HG03378 (cell line): ENCODE data around the gene ACACB.

Experiments used
- ATAC-seq: cut with Tn5 transposase; IDR thresholded peaks from one replicate; pipeline ENCODE4 v1.9.1; 2021; ENCODE audit warnings: mild to moderate bottlenecking, moderate library complexity; ENCODE audit not compliant: unreplicated experiment

Gene ACACB

DNA sequence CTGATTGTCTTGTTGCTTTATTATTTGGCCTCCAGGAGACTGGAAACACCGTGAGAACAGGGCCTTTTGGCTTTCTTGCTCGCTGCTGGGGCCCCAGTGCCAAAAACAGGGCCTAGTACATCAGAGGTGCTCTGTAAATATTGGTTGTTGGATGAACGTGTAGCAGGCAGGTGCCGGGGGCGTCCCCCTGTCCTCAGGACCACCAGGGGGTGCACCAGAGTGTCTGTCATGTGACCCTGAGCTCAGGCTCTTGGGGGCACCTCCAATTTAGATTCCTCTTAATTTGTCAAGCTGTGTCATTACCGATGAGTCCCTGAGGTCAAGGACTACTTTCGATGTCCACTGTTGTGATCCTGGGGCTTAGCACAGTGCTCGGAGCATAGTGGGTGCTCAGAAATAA, 87.1 kb downstream of the ACACB start:
- ATAC-seq, result no peak

DNA sequence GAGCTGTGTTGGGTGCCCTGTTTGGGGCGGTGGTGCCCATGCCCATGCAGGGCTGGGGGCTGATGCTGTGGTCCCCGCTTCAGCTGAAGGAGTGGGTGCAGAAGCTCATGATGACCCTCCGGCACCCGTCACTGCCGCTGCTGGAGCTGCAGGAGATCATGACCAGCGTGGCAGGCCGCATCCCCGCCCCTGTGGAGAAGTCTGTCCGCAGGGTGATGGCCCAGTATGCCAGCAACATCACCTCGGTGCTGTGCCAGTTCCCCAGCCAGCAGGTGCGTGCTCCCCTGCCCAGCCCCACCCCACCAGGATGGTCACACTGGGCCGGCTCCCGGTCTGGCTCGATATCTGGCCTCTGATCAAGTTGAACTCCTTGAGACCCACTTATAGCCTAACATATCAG, 92.7 kb downstream of the ACACB start:
- ATAC-seq, result no peak

DNA sequence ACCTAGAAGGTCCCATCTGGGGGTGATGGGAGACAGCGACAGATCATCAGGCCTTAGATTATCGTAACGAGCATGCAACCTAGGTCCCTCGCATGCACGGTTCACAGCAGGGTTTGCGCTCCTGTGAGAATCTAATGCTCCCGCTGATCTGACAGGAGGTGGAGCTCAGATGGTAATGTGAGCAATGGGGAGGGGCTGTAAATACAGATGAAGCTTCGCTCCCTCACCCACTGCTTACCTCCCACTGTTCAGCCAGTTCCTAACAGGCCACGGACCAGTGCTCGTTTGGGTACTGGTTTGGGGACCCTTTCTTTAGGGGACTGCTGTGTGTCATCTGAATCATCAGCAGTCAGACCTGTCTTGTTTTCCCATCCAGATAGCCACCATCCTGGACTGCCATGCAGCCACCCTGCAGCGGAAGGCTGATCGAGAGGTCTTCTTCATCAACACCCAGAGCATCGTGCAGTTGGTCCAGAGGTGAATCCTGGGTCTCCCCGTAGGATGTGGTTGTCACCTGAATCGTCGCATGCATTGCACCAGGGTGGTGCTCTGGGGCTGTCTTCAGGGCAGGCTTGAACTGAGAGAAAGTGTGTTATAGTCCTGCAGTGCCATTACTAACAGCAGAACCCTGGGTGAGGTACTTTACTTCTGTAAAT, 96.2 kb downstream of the ACACB start:
- ATAC-seq, result no peak

DNA sequence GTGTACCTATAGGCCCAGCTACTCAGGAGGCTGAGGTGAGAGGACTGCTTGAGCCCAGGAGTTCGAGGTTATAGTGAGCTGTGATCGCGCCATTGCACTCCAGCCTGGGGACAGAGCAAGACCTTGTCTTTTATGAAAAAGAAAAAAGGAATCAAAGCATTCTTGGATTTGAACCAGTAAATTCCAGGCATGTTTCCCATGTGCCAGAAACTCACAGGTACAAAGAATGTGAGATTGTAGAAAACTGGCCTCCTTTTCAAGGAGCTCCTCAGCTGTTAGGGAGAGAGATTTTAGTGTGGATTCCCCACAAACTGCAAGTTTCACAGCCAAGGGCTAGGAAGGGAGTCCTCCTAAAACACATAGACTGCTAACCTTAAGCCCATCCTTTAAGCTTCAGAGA, 97.7 kb downstream of the ACACB start:
- no peak for ATAC-seq

DNA sequence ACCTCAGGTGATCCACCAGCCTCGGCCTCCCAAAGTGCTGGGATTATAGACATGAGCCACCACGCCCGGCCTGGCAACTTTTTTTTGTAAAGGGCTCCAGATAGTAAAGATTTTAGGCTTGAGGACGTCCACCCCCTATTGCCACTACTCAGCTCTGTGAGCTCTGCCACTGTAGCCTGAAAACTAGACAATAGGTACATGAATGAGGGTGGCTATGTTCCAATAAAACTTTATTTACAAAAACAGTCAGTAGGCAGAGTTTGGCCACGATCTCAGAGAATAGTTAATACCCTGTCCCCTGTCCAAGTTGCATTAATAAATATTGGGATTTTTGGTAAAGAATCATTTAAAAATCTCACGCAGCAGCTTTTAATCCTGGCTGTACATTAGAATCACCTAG, 102.6 kb downstream of the ACACB start:
- no peak for ATAC-seq

DNA sequence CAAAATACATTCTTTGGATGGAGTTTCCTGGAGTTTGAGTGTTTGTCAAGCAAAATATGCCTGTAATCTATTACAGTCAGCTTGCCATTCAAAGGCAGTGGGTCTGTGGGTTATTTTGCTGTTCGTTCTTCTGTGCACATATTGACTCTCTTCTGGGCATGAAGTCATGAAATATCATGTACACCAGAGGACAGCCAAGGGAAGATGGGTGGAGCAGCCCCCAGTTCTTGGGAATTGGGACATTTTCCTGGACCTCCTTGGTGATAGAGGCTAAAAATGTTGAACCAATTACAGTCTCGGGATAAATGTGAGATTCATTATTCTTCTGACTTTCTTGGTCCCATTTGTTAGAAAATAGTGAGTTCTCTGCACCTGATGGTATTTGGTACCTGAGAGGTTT, 103.6 kb downstream of the ACACB start:
- no peak for ATAC-seq

DNA sequence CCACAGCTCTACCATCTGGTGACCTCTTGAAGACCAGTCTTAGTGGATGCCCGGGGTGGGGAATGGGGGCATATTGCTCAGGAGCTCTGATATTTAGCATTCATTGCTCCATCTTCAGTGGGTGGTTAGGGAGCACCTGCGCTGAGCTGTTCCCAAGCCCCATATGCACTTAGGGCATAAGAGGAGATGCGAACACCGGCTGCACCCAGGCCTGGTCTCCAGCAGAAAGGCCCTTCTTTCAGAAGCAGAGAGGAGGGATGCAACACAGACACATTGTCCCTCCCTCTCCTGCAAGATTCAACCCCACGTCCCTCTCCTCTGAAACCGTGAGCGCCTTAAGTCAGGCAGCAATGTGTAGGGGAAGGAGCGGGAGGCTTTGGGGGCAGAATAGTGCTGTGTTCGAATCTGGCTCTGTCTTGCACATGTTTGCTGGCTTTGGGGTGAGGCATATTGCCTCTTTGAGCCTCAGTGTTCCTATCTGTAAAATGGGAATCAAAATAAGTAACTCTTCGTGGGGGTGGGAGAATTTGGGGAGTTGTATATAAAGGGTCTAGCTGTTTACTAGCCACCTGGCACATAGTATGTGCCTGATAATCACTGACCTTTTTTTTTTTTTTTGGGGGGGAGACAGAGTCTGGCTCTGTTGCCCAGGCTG, 105.0 kb downstream of the ACACB start:
- no peak for ATAC-seq

DNA sequence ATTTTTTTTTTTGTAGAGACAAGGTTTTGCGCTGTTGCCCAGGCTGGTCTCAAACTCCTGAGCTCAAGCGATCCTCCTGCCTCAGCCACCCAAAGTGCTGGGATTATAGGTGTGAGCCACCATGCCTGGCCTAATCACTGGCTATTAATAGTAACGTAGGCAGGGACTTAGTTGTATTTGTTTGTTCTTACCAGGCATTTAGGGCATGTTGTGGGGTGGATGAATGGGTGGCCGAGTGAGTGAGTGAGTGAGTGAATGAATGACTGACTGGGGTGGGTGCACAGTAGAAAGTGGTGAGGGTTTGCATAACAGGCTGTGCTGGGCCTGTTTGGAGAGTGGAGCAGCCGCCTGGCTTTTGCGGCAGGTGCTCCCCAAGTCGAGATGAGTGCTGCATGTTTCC, 105.7 kb downstream of the ACACB start:
- no peak for ATAC-seq

DNA sequence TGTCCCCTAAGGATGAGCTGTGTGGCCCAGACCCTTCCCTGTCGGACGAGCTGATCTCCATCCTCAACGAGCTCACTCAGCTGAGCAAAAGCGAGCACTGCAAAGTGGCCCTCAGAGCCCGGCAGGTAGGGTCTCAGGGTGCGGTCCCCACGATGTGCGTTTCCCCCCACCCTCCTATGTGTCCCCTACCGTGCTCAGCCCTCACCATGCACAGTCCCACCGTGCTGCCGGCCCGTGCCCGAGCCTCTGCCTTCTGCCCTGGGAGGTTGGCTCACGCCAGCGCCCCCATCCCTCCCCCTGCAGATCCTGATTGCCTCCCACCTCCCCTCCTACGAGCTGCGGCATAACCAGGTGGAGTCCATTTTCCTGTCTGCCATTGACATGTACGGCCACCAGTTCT, 106.1 kb downstream of the ACACB start:
- ATAC-seq, result no peak

DNA sequence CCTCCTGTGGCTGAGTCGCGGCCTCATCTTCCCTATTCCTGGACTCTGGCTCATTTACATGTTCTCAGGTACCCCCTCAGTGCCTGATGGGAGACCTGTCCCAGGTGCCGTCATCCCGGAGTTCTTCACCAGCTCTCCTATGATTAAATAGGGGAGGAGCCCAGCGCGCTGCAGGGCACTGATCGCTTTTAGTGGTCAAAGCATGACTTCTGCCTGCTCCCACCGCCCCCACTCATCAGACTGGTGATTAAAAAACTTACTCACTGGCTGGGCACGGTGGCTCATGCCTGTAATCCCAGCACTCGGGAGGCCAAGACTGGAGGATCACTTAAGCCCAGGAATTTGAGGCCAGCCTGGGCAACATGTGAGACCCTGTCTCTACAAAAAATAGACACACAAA, 106.8 kb downstream of the ACACB start:
- ATAC-seq, result no peak

DNA sequence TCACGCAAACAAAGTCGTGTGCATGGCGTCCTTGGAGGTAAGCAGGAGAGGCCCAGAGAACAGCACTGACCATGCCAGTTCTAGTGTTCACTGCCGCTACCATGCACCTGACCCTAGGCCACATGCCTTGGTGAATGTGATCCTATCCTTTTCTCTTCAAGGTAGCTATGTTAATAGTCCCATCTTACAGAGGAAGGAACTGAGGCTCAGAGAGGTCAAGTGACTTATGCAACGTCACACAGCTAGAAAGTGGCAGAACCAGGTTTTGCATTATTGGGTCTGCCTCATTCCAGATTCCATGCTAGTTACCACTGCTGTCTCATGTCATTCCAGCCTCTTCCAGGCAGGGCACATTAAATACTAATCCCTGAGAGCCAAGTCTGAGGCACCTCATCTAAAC, 107.5 kb downstream of the ACACB start:
- no peak for ATAC-seq

DNA sequence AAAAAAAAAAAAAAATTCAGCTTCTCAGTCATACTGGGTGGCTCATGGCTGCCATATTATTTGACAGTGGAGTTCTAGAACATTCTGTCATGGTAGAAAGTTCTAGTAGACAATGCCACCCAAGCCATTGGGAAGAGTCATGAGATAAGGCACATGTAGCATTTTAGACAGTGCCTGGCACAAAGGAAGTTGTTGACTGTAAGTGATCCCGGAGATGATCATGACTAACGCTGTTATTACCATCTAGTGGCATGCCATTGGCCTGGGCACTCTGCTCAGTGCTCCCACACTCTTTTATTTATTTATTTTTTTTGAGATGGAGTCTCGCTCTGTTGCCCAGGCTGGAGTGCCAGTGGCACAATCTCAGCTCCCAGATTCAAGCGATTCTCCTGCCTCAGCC, 112.3 kb downstream of the ACACB start:
- ATAC-seq, result no peak

DNA sequence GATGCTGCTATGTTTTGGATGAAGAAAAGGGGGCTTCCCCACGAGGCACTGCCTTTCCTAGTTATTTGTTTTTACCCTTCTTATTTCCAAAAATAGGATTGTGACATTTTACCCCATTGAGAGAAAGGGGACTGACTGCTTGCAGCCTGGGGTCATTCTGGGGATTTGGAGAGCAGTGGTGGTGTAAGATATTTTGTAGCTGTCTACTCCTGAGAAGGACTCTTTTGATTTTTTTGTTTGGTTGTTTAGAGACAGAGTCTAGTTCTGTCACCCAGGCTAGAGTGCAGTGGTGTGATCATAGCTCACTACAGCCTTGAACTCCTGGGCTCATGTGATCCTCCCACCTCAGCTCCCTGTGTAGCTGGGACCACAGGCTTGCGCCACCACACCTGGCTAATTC, 113.8 kb downstream of the ACACB start:
- no peak for ATAC-seq

DNA sequence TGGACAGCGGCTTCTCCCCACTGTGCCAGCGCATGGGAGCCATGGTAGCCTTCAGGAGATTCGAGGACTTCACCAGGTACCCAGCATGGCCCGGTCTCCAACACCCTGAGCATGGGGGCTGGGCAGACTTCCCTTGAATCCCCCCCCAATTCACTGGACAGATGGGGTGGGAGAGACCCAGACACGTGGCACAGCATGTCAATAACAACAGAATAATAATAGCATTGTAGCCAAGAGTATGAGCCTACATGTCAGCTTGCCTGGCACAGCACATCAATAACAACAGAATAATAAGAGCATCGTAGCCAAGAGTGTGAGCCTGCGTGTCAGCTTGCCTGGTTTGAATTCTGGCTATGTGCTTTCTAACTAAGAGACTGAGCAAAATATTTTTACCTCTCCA, 116.3 kb downstream of the ACACB start:
- no peak for ATAC-seq

DNA sequence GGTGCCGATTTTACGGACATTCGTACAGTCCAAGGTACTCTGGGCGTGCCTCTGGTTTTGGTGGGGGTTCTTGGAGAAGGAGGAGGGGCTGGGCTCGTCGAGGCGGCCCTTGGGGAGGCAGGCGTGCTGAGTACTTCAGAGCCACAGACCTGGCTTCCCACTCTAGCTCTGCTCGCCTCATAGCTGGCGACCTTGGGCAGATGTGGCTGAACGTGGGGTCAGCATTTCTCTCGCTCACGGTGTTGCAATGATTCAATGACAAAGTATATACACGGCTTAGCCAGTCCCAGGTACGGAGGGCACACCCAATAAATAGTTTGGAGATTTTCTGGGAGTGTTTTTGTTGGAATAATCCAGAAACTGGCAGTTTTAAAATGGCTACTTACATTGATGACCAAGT, 117.6 kb downstream of the ACACB start:
- no peak for ATAC-seq

DNA sequence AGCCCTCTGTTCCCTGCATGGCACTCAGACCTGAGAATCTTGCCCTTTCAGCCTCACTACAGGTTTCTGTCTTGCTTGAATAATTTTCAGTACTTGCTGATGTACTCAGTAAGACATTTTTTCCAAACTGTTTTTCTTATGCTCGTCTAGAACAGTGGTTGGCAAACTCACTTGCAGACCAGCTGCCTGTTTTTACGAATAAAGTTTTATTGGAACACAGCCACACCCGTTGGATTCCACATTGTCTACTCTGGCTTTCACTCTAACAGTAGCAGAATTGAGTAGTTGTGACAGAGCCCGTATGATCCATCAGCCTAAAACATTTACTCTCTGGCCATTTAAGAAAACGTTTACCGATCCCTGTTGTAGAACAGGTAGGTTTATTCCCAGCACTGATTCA, 119.9 kb downstream of the ACACB start:
- no peak for ATAC-seq

DNA sequence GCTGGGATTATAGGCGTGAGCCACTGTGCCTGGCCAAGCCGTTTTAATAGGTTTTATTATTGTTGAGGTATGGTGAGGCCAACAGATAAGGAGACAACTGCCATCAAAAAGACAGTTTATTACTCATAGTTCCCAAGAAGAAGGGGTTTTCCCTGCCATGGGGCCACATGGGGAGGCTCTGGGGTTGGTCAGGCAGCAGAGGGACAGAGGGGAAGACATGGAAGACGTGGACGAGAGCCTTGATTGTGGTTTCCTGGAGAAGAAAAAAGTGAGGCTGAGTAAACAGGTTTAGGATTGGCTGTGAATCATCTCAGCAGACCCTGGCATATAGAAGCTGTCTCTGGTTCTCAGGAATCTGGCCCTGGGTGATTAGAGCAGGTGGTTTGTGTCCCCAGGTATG, 122.8 kb downstream of the ACACB start:
- ATAC-seq, result no peak

DNA sequence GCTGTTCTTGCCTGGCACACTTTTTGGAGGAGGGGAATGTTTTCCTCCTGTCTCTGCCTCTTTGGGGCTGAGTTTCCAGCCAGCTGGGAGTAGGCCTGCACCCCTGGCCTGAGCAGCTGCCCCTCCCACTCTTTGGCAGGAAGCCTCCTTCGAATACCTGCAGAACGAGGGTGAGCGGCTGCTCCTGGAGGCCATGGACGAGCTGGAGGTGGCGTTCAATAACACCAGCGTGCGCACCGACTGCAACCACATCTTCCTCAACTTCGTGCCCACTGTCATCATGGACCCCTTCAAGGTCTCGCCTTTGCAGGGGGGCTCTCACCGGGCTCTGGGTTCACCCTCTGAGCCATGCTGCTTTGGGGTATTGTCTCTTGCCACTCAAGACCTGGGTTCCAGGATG, 123.3 kb downstream of the ACACB start:
- no peak for ATAC-seq

DNA sequence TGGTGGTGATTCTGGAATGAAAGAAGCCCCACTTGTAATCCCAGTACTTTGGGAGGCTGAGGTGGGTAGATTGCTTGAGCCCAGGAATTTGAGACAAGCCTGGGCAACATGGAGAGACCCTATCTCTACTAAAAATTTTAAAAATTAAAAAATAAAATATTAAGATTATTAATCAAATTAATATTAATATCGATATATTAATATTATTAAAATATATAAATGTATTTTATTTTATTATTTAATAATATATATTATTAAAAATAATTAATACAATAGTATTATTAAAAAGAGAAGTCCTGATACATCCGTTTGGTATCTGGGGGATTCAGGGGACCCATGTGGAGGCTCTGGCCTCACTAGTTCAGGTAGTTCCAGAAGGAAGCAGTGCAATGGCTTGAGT, 124.0 kb downstream of the ACACB start:
- ATAC-seq, result no peak

DNA sequence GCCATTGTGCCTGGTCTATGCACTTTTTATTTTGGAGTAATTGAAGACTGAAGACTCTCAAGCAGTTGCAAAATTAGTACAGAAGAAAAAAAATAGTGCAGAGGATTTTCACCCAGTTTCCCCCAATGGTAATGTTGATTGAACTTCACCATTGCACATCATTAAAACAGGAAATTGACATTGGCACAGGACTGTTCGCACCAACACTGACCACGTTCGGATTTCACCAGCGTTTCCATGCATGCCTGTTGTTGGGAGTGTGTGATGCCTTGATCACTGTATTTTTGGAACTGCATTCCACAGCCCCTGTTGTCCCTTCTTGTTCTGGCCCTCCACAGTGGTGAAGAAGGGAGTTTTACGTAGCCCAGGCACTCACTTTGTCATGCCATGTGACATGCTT, 125.5 kb downstream of the ACACB start:
- no peak for ATAC-seq

DNA sequence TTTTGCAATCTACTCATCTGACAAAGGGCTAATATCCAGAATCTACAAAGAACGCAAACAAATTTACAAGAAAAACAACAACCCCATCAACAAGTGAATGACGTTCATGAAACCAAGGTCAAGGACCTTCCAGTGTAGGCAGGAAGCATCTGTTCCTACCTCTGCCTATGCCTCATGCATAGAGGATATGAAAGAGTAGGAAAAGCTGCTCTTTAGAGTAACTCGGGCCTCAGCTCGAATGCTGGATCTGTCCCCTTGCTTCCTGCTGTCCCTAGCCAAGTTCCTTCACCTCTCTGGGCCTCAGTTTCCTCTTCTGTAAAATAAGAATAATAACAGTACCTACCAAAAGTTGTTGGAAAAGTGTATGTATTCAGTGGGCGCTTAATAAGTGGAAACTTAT, 127.7 kb downstream of the ACACB start:
- ATAC-seq, result no peak

DNA sequence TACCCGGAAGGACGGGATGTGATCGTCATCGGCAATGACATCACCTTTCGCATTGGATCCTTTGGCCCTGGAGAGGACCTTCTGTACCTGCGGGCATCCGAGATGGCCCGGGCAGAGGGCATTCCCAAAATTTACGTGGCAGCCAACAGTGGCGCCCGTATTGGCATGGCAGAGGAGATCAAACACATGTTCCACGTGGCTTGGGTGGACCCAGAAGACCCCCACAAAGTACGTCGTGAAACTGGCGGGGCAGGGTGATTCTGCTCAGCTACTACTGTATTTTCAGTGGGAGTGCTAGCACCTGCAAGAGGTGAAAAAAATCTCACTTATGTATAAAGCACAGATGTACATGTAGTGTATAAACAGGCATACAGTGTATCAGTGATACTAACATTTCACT, 129.8 kb downstream of the ACACB start:
- no peak for ATAC-seq
